ENCODE data around the gene RABL3.

DNA sequence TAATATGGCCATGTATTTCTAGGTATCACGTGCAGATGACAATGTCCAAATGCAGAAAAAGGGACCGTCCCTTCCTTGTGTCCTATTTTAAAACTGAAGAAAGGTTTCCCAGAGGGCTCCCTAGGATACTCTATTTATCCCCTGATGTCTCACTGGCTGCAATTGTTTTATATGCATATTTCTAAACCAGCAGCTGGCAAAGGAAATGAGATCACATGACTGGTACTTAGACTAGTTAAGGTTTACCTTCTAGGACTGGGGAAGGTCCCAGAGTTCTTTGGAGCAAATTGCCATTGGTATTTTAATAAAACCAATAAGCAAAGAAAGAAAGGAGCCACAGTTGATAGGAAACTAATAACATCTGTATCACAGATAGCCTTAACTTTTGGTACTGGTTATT lies 29.8 kb upstream of the RABL3 start:
- TF ChIP-seq POLR2AphosphoS5 (IDR thresholded peaks at IDR 0.05; ENCODE audit: low read depth, low read length): no peak
- TF ChIP-seq TAF1 (IDR thresholded peaks at IDR 0.05; ENCODE audit: low read depth, low read length): no peak
- TF ChIP-seq POLR2A (IDR thresholded peaks at IDR 0.05; ENCODE audit: low read depth, low read length): no peak
- no peak for TF ChIP-seq PAX5 (IDR thresholded peaks at IDR 0.05; ENCODE audit: insufficient read depth, low read length, severe bottlenecking)
- no peak for TF ChIP-seq SPI1 (IDR thresholded peaks at IDR 0.05; ENCODE audit: low read depth, low read length)
